ENCODE measurements around the gene TADA3.

- TF ChIP-seq CTCF (IDR thresholded peaks at IDR 0.05) (no peak), POLR2A (IDR thresholded peaks at IDR 0.05) (no peak)
Measured at GRCh38 chr3:9787714-9788113, 4.6 kb downstream of the TADA3 start.

Measured in breast epithelium (tissue), 3 donors.